ENCODE results near the gene GOSR1. TPM values are rescaled to one million over a fixed set of nuclear protein-coding genes. Genes with fewer than 3 reads are reported as not detected.
A peak's percentile ranks its signal among the peaks of the same experiment; 100 is the strongest.
"Not testable (repeated sequence)": the region's sequence is repeated elsewhere in the genome, so short reads cannot be mapped to it uniquely, and the experiment has no call there.

Gene GOSR1
- total RNA-seq, 2 donors from 2014 or later = 50.8 to 57.3 TPM

GRCh38 chr17:30543456-30543855 lies 66.2 kb downstream of the GOSR1 start:
- Histone ChIP-seq H3K27ac (ENCODE audit: low read depth, low read length) (no peak overlapping the region), H3K9me3 (ENCODE audit: control insufficient read depth, low read length) (no peaks in the 10 kb centered on the region), H3K9ac (ENCODE audit: extremely low read depth, low read length, poor library complexity, severe bottlenecking) (no peak overlapping the region), H3K27me3 (ENCODE audit: control insufficient read depth, insufficient read depth, low read length, poor library complexity, severe bottlenecking) (no peaks in the 10 kb centered on the region), H3K4me1 (ENCODE audit: control insufficient read depth, insufficient read depth, low read length) (no peaks in the 10 kb centered on the region), H3K36me3 (ENCODE audit: control insufficient read depth, insufficient read depth, low read length) (no peaks in the 10 kb centered on the region), H3K4me3 (ENCODE audit: low read length) (no peak overlapping the region)
- H3K4me3 Mint-ChIP-seq = no peak overlapping the region
- H3K27me3 Mint-ChIP-seq (ENCODE audit: insufficient read depth) = no peaks in the 10 kb centered on the region
- H3K4me1 Mint-ChIP-seq = no peaks in the 10 kb centered on the region
- 91 to 94% methylated on average over 2 of the region's 2 CpGs for WGBS, 2 experiments (ENCODE audit: insufficient coverage in 1 of 2, insufficient read length in 1 of 2)
- no peaks in the 10 kb centered on the region for H3K36me3 Mint-ChIP-seq (ENCODE audit: low read depth)
- no peak overlapping the region for H3K27ac Mint-ChIP-seq
- no peak for TF ChIP-seq CTCF (conservative IDR thresholded peaks at IDR 0.05)
- H3K9me3 Mint-ChIP-seq = no peaks in the 10 kb centered on the region
- no peak for DNase-seq

- H3K9ac ChIP-seq (ENCODE audit: extremely low read depth, low read length, poor library complexity, severe bottlenecking) = no peak overlapping the region
- no peaks in the 10 kb centered on the region for H3K36me3 Mint-ChIP-seq (ENCODE audit: low read depth)
- no peak overlapping the region for H3K27ac Mint-ChIP-seq
- WGBS, 2 experiments (ENCODE audit: insufficient coverage in 1 of 2, insufficient read length in 1 of 2) = 100% methylated on average over 2 of the region's 2 CpGs; no CpG with 5 or more reads in 1 of the 2 experiments
- H3K27me3 Mint-ChIP-seq (ENCODE audit: insufficient read depth) = no peaks in the 10 kb centered on the region
- H3K9me3 Mint-ChIP-seq = no peaks in the 10 kb centered on the region
- no peak overlapping the region for H3K4me3 Mint-ChIP-seq
- H3K36me3 ChIP-seq (ENCODE audit: control insufficient read depth, insufficient read depth, low read length) = no peaks in the 10 kb centered on the region
- H3K4me1 Mint-ChIP-seq = no peaks in the 10 kb centered on the region
- no peak overlapping the region for H3K27ac ChIP-seq (ENCODE audit: low read depth, low read length)
- no peaks in the 10 kb centered on the region for H3K9me3 ChIP-seq (ENCODE audit: control insufficient read depth, low read length)
- DNase-seq = no peak
- no peaks in the 10 kb centered on the region for H3K4me1 ChIP-seq (ENCODE audit: control insufficient read depth, insufficient read depth, low read length)
- no peak overlapping the region for H3K4me3 ChIP-seq (ENCODE audit: low read length)
- TF ChIP-seq CTCF (conservative IDR thresholded peaks at IDR 0.05) = no peak
- no peaks in the 10 kb centered on the region for H3K27me3 ChIP-seq (ENCODE audit: control insufficient read depth, insufficient read depth, low read length, poor library complexity, severe bottlenecking)
Observed at GRCh38 chr17:30545024-30545423, 67.8 kb downstream of the GOSR1 start.

GRCh38 chr17:30547778-30548573 lies 70.8 kb downstream of the GOSR1 start:
- no peaks in the 10 kb centered on the region for H3K9me3 ChIP-seq (ENCODE audit: control insufficient read depth, low read length)
- no peaks in the 10 kb centered on the region for H3K9me3 Mint-ChIP-seq
- no peaks in the 10 kb centered on the region for H3K36me3 ChIP-seq (ENCODE audit: control insufficient read depth, insufficient read depth, low read length)
- peak; percentile 26 for DNase-seq
- no peaks in the 10 kb centered on the region for H3K27me3 Mint-ChIP-seq (ENCODE audit: insufficient read depth)
- H3K27ac ChIP-seq (ENCODE audit: low read depth, low read length) = no peak overlapping the region
- no peak overlapping the region for H3K27ac Mint-ChIP-seq
- no peaks in the 10 kb centered on the region for H3K36me3 Mint-ChIP-seq (ENCODE audit: low read depth)
- no peak overlapping the region for H3K4me3 ChIP-seq (ENCODE audit: low read length)
- no peak overlapping the region for H3K4me3 Mint-ChIP-seq
- H3K4me1 ChIP-seq (ENCODE audit: control insufficient read depth, insufficient read depth, low read length) = no peaks in the 10 kb centered on the region
- no peaks in the 10 kb centered on the region for H3K27me3 ChIP-seq (ENCODE audit: control insufficient read depth, insufficient read depth, low read length, poor library complexity, severe bottlenecking)
- WGBS, 2 experiments (ENCODE audit: insufficient coverage in 1 of 2, insufficient read length in 1 of 2) = 91 to 94% methylated on average over 11 to 15 of the region's 15 CpGs
- H3K9ac ChIP-seq (ENCODE audit: extremely low read depth, low read length, poor library complexity, severe bottlenecking) = no peak overlapping the region
- H3K4me1 Mint-ChIP-seq = peaks cover 5% of the 10 kb centered on the region
- no peak for TF ChIP-seq CTCF (conservative IDR thresholded peaks at IDR 0.05)

- not testable (repeated sequence) for H3K9ac ChIP-seq (ENCODE audit: extremely low read depth, low read length, poor library complexity, severe bottlenecking); H3K4me3 Mint-ChIP-seq; H3K9me3 ChIP-seq (ENCODE audit: control insufficient read depth, low read length); H3K9me3 Mint-ChIP-seq; H3K4me3 ChIP-seq (ENCODE audit: low read length); H3K27me3 ChIP-seq (ENCODE audit: control insufficient read depth, insufficient read depth, low read length, poor library complexity, severe bottlenecking); H3K27ac Mint-ChIP-seq; H3K36me3 Mint-ChIP-seq (ENCODE audit: low read depth); H3K4me1 Mint-ChIP-seq; H3K27ac ChIP-seq (ENCODE audit: low read depth, low read length); H3K4me1 ChIP-seq (ENCODE audit: control insufficient read depth, insufficient read depth, low read length); H3K36me3 ChIP-seq (ENCODE audit: control insufficient read depth, insufficient read depth, low read length); H3K27me3 Mint-ChIP-seq (ENCODE audit: insufficient read depth)
- 92 to 94% methylated on average over 4 of the region's 4 CpGs for WGBS, 2 experiments (ENCODE audit: insufficient coverage in 1 of 2, insufficient read length in 1 of 2)
- DNase-seq = peak; percentile 23
Observed at GRCh38 chr17:30549181-30549580, 72.0 kb downstream of the GOSR1 start.

All from endodermal cell (in vitro differentiated cells).